NCI-H2227 (cell line): ENCODE measurements around the gene P2RY6.

Experiments
- DNase-seq: peaks from one replicate; lab custom pipeline; 2025; ENCODE audit not compliant: unreplicated experiment; lab: John Stamatoyannopoulos, UW

P2RY6 gene

GRCh38 chr11:73236854-73237253 lies 35.3 kb upstream of the P2RY6 start:
- no peak for DNase-seq

DNA sequence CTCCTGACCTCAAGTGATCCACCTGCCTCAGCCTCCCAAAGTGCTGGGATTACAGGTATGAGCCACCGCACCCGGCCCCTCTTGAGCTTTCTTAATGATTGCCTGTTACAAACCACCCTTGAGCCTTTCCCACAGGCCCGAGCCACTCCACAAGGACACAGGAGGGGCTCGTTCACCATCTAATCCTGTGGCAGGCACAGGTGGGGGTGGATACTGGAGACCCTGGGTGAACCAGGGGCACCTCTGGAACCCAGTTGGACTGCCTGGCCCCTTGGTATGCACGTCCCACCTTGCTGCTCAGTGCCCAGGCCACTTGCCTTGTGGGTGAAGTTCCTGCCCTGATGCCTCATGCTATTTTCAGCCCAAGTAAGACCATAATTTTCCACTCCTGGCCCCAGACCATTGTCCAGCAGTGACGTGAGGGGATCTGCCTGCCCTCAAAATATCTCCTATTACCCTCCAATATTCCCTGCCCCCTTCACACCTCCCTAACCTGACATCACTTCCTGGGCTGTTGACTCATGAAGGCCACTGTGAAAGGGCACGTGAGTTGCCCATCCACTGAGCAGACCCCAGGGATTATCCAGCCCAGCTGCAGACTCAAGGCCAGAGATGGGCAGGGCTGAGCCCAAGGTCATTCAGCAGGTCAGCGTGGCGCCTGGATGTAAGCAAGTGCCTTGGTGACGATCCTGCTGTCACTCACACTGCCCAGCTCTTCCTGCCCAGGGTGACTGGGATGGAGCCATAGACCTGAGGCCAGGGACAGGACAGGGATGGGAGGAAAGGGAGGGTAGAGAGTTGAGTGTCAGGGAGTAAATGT lies 34.5 kb upstream of the P2RY6 start:
- DNase-seq, result no peak

DNA sequence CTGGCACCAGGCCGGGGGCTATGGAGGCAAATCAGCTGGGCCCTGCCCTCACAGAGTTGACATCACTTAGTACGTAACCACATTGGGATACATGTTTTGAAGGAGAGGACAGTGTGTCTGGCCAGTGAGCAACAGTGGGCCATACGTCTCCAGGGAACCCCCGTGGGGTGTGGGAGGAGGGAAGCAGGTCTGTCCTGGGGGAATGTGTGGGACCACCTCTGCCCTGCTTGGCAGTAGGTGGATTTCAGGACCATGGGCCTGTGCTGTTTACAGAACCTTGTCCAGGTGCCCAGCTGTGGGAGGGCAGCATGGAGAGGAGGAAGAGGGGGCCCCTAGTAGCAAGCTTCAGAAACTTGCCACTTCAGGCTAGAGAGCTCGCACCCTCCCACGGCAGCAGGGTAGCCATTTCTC lies 33.0 kb upstream of the P2RY6 start:
- DNase-seq, result no peak

- DNase-seq, result no peak
These were observed 32.5 kb upstream of the P2RY6 start for GRCh38 chr11:73239571-73240189.

- no peak for DNase-seq
These were observed 31.9 kb upstream of the P2RY6 start for GRCh38 chr11:73240190-73240781.

GRCh38 chr11:73241300-73241699 lies 30.8 kb upstream of the P2RY6 start:
- no peak for DNase-seq

DNA sequence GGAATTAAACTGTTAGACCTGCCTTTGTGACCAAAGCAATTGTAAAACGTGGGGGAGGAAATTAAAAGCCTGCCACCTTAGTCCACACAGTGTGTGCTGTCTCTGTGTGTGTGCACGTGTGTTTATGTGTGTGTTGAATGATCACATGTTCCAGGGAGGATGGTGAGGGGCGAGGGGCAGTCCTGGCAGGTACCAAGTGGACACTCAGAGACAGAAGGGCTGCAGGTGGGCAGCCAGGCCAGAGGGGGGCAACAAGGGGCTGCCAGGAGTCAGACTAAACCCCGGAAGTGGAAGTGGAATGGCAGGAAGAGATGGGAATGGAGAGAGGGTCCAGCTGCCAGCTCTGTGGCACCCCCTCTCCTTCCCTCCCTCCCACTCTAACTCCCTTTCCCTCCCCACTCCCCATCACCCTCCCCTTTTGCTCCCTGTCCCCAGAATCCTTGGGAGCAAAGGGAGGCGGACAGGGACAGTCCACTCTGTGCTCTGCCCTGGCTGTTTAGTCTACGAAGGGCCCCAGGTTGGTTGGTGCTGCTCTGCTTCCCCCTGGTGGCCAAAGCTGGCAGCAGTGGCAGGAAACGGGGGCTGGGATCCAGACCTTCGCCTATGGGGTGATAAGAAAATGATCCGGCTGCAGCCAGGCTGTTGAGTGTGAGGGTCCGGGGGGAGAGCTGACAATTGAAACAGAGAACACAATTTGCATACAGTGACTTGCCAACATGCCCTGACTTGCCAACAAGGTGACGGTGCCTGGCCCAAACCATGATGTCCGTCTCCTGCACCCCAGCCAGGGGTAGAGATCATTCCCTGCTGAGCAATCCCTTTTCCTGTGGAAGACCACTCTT lies 29.7 kb upstream of the P2RY6 start:
- DNase-seq, result peak; percentile 81

- DNase-seq, result no peak
These were observed 29.0 kb upstream of the P2RY6 start for GRCh38 chr11:73243093-73243485.

GRCh38 chr11:73244589-73245240 lies 27.4 kb upstream of the P2RY6 start:
- peak; percentile 87 for DNase-seq

- DNase-seq, result no peak
These were observed 26.7 kb upstream of the P2RY6 start for GRCh38 chr11:73245461-73245860.

GRCh38 chr11:73246303-73246702 lies 25.8 kb upstream of the P2RY6 start:
- no peak for DNase-seq

DNA sequence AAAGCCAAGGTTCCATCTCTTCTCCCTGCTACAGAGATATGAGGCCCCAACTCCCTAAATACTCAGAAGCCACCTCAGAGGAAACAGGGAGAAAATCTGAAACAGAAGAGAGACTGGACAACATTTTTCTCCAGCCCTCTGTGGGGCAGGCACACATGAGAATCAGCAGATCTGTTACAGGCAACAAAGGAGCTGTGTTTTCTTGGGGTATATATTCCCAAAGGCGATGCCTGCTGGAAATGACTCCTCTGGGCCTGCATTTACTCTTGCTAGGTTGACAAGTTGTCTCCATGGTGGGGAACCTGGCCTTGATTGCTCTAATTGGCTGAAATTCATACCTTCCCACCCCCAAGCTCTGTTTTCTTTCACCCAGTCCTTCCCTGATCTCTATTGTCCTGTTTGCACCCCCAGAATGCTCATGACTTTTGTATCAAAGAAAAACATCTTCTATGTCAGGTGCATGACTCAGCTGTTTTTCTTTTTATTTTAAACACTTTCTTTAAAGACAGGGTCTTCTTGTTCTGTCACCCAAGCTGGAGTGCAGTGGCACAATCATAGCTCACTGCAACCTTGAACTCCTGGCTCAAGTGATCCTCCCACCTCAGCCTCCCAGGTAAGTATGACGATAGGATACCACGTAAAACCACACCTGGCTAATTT lies 23.5 kb upstream of the P2RY6 start:
- no peak for DNase-seq

DNA sequence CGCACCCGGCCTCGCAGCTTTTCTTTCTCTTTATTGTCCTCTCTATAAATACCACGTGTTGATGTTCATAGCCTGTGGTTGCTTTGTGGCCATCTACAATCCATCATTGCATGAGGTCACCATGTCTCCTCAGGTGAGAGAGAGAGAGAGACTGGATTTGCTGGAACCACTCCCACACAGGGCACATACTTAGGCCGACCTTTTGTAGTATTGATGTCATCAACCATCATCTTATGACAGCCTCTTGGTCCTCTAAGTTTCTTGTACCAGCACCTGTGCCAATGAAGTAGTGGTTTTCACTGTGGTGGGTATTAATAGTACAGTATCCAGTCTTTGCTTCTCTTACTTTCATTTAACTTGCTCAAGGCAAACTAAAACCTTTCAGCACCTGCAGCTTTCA lies 22.8 kb upstream of the P2RY6 start:
- DNase-seq, result no peak

GRCh38 chr11:73249853-73250783 lies 22.0 kb upstream of the P2RY6 start:
- no peak for DNase-seq

DNA sequence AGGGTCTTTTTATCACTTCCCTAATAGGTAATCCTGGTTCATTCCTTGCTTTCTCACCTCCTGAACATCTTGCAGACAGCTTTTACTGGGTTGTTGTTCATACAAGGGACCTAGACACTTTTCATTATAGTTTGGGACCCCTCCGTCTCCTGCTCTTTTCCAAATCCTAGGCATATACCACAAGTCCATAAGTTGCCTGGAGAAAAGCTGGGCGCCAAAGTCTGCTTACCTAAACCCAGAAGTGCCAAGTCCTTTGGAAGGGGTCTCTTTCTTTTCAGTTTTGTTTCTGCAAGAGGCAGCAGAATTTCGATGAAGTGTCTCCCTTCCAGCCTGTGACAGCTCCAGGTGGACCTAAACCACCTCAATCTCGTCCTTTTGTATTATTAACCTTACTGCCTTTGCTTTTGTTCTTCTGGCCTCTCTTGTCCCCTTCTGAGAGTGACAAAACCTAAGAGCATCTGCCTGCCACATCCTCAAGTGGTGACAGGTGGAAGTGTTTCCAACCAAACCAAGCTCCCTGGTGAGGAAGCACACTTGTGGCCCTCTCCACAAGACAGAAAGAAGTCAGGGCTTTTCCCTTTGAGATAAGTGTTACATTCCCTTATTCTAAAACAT lies 19.5 kb upstream of the P2RY6 start:
- DNase-seq, result peak; percentile 61

- DNase-seq, result no peak
These were observed 14.6 kb upstream of the P2RY6 start for GRCh38 chr11:73257342-73258103.

DNA sequence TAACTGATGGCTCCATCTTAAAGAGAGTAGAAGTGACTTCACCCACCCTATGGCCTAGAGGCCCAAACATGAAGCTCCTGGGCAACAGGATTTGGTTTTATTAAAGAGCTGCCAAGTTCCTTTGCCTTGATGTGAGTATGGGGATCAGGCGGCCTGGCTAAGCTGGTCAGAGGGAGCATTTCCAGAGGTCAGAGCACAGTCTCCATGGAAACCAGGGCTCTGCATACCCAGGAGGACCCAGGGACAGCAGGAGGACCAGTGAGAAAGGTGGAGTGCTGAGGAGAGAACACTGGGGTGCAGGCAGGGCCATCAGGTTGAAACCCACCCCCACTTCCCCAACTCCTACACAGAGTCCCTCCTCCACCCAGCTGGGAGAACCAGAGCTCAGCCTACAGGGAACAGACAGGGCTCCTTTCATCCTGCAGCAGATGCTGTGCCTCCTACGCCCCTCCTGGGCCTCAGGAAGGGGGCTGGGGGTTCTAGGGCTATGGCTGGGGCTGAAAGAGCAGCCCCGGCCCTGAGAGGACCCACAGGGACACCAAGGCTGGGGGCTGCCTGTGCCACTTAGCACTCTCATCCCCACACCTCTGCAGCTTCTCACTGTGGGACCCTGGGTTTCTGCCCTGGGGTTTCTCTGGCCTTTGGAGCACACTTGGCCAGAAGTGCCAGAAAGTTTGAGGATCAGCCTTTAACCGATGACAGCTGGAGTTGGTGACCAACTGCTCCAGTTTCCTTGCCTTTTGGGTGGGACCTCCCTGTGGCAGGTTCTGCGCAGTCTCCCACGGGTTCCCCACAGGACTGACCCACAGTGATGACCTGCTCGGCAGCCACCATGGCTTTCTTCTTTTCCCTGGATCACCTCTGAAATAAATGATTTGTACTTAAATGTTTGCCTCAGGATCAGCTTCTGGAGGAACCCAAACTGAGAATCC lies 13.8 kb upstream of the P2RY6 start:
- DNase-seq, result no peak
